HL-60/S4 (cell line): ENCODE data around the gene THUMPD2.

Source experiments
- in situ Hi-C: fragments of 300-500 bp; cut with MboI; formaldehyde crosslinking; loops from 2 replicates; pipeline ENCODE4 v1.14.3; 2022; ENCODE audit warnings: low sequenced_read_pairs

The THUMPD2 gene

GRCh38 chr2:39719317-39719716, 59.7 kb downstream of the THUMPD2 start:
- in situ Hi-C loops, result no loop called here

GRCh38 chr2:39718483-39718882, 60.6 kb downstream of the THUMPD2 start:
- in situ Hi-C loops, result no loop called here

- in situ Hi-C loops, result no loop called here
Observed at GRCh38 chr2:39717067-39717466, 62.0 kb downstream of the THUMPD2 start.

GRCh38 chr2:39715822-39716221, 63.2 kb downstream of the THUMPD2 start:
- in situ Hi-C loops, result no loop called here

GRCh38 chr2:39715095-39715494, 64.0 kb downstream of the THUMPD2 start:
- in situ Hi-C loops, result no loop called here

GRCh38 chr2:39712953-39713352, 66.1 kb downstream of the THUMPD2 start:
- in situ Hi-C loops, result no loop called here

- in situ Hi-C loops, result no loop called here
Observed at GRCh38 chr2:39710807-39711206, 68.3 kb downstream of the THUMPD2 start.

GRCh38 chr2:39708003-39708402, 71.1 kb downstream of the THUMPD2 start:
- in situ Hi-C loops, result no loop called here

GRCh38 chr2:39706945-39707344, 72.1 kb downstream of the THUMPD2 start:
- in situ Hi-C loops, result no loop called here

- in situ Hi-C loops, result no loop called here
Observed at GRCh38 chr2:39706312-39706711, 72.7 kb downstream of the THUMPD2 start.

- in situ Hi-C loops, result no loop called here
Observed at GRCh38 chr2:39705638-39706037, 73.4 kb downstream of the THUMPD2 start.

GRCh38 chr2:39704540-39704939, 74.5 kb downstream of the THUMPD2 start:
- in situ Hi-C loops, result no loop called here

GRCh38 chr2:39703181-39703872, 75.7 kb downstream of the THUMPD2 start:
- in situ Hi-C loops, result no loop called here

GRCh38 chr2:39701137-39701536, 77.9 kb downstream of the THUMPD2 start:
- in situ Hi-C loops, result no loop called here

- in situ Hi-C loops, result no loop called here
Observed at GRCh38 chr2:39697454-39697853, 81.6 kb downstream of the THUMPD2 start.

- in situ Hi-C loops, result no loop called here
Observed at GRCh38 chr2:39696838-39697237, 82.2 kb downstream of the THUMPD2 start.

- in situ Hi-C loops, result no loop called here
Observed at GRCh38 chr2:39696101-39696553, 82.9 kb downstream of the THUMPD2 start.

GRCh38 chr2:39693245-39693644, 85.8 kb downstream of the THUMPD2 start:
- in situ Hi-C loops, result no loop called here

GRCh38 chr2:39689876-39690275, 89.2 kb downstream of the THUMPD2 start:
- in situ Hi-C loops, result no loop called here

- in situ Hi-C loops, result no loop called here
Observed at GRCh38 chr2:39689272-39689841, 89.7 kb downstream of the THUMPD2 start.

- in situ Hi-C loops, result no loop called here
Observed at GRCh38 chr2:39688181-39688580, 90.9 kb downstream of the THUMPD2 start.

GRCh38 chr2:39686456-39686855, 92.6 kb downstream of the THUMPD2 start:
- in situ Hi-C loops, result no loop called here
